HG03571 (cell line): ENCODE measurements around the gene TKTL1.
"Not testable (repeated sequence)": the region's sequence is repeated elsewhere in the genome, so short reads cannot be mapped to it uniquely, and the experiment has no call there.

Experiments
- ATAC-seq: cut with Tn5 transposase; IDR thresholded peaks from one replicate; pipeline ENCODE4 v1.9.1; 2021; ENCODE audit not compliant: unreplicated experiment

The TKTL1 gene, protein sequence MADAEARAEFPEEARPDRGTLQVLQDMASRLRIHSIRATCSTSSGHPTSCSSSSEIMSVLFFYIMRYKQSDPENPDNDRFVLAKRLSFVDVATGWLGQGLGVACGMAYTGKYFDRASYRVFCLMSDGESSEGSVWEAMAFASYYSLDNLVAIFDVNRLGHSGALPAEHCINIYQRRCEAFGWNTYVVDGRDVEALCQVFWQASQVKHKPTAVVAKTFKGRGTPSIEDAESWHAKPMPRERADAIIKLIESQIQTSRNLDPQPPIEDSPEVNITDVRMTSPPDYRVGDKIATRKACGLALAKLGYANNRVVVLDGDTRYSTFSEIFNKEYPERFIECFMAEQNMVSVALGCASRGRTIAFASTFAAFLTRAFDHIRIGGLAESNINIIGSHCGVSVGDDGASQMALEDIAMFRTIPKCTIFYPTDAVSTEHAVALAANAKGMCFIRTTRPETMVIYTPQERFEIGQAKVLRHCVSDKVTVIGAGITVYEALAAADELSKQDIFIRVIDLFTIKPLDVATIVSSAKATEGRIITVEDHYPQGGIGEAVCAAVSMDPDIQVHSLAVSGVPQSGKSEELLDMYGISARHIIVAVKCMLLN

DNA sequence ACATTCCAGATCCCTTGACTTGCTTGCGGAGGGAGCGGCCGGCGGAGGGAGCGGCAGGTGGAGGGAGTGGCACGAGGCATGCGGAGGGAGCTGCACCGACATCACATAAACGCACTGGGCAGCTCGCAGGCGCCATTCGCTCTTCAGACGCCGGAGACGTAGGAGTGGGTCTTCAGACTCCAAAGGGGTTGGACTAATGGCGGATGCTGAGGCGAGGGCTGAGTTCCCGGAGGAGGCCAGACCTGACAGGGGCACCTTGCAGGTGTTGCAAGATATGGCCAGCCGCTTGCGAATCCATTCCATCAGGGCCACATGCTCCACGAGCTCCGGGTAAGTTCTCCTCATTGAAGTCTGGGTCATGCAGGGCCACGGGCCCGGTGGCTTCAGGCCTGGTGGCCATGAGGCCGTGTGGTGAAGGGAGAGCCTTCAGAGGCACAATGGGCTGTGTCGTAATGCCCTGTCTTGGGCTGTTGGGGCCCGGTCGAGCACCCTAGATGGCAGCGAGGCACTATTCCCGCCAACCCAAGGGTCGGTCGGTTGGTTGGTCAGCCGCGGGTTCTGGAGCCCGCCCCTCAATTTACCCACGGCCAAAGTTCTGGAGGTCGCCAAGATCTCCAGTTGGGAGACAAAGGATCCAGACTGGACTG lies at the start of gene TKTL1:
Gene TKTL1, plus strand, starts transcription at position 132 of the 647 bp plus-strand sequence. Its CDS starts 65 bp downstream, at position 197.
- ATAC-seq: no peak

DNA sequence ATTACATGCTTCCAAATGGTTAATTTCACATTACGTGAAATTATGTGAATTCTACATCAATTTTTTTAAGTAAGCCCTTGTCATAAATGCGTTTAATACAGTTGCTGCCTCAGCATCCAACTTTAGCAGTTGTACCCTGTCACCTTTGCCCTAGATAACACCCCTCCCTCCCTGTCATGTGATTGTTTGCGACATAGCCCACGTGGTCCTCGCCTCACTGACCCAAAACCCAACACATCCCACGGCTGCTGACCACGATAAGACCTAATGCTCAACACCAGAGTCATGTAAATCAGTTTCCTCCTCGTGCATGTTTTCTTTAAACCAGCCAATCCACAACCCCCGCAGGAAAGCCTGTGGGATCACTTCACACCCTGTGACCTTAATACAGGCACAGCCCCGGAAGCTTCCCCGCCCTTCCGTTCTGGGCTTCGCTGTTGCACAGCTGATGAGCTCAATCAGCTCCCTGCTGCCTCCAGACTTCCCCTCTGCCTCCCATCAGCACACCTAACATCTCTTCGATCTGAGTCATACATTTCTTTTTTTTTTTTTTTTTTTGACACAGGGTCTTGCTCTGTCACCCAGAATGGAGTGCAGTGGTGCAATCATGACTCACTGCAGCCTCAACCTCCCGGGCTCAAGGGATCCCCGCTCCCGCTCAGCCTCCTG lies 48.1 kb upstream of the TKTL1 start:
- peak; percentile 55 for ATAC-seq

DNA sequence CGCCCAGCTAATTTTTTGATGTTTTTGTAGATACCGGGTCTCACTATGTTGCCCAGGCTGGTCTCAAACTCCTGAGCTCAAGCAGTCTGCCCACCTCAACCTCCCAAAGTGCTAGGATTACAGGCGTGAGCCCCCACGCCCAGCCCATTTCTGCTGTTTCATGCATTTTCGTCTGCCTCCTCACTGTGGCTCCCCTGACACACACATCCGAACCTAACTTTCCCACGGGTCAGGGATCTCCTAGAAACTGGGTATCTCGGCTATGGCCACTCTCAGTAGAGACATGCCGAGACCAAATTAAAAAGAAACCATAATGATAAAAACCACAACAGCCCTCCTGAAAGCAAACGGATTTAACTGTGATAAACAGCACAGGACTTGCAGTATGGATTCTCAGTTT lies 47.5 kb upstream of the TKTL1 start:
- ATAC-seq: not testable (repeated sequence)

DNA sequence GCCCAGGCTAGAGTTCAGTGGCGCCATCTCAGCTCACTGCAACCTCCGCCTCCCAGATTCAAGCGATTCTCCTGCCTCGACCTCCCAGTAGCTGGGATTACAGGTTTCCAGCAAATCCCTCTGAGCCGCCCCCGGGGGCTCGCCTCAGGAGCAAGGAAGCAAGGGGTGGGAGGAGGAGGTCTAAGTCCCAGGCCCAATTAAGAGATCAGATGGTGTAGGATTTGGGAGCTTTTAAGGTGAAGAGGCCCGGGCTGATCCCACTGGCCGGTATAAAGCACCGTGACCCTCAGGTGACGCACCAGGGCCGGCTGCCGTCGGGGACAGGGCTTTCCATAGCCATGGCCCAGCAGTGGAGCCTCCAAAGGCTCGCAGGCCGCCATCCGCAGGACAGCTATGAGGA lies 38.3 kb upstream of the TKTL1 start, which contains the start of gene OPN1MW3:
Gene OPN1MW3, plus strand, starts transcription at position 301 of the 400 bp plus-strand sequence. Its CDS starts 38 bp downstream, at position 339.
- not testable (repeated sequence) for ATAC-seq

DNA sequence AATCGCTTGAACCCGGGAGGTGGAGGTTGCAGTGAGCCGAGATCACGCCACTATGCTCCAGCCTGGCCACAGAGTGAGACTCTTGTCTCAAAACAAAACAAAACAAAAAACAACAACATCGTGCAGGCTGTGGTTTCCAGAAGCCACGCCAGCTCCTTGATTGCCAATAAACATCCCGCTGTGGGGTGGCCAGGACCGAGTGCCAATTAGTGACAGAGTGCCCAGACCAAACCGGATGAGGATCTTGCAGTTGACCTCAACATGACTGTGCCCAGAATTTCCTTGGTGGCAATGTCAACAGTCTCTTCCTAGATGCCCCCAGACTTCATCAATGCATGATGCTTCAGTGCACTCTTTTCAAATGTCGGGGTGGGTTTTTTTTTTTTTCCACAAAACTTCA lies 36.9 kb upstream of the TKTL1 start:
- ATAC-seq: not testable (repeated sequence)

DNA sequence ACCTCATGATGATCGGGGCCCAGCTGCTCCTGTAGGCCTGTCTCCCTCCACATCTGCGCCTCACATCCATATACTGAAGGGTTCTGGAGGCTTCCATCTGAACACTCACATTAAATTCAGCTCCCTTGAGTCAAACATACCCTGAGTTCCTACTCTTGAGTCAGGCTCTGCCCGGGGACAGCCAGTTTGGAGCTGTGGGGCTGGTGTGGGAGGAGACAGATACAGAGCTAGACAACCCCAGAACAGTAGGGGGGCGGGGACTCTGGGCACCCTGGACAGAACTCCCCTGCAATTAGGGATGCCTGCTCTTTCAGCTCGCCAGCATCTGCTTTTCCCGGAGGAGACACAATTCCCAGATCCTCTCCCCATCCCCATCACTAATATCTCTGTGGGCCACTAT lies 32.5 kb upstream of the TKTL1 start:
- not testable (repeated sequence) for ATAC-seq

DNA sequence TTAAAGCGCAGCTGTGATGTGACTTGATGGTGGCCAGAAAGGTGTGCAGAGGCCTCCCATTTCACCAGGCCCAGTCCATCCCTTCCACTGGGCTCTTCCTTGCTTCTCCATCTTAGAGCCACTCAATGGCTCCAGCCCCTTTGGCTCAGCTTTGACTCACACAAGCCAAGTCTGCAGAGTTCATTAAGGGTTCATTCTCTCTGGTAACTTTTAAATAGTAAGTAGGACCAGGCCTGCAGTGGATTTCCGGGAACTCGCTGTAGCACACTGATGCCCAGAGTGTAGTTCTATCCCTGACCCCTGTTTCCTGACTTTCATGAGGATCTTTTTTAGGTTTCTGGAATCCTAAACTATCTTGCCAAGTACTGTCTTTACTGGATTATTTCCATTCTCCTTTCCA lies 26.4 kb upstream of the TKTL1 start:
- not testable (repeated sequence) for ATAC-seq

DNA sequence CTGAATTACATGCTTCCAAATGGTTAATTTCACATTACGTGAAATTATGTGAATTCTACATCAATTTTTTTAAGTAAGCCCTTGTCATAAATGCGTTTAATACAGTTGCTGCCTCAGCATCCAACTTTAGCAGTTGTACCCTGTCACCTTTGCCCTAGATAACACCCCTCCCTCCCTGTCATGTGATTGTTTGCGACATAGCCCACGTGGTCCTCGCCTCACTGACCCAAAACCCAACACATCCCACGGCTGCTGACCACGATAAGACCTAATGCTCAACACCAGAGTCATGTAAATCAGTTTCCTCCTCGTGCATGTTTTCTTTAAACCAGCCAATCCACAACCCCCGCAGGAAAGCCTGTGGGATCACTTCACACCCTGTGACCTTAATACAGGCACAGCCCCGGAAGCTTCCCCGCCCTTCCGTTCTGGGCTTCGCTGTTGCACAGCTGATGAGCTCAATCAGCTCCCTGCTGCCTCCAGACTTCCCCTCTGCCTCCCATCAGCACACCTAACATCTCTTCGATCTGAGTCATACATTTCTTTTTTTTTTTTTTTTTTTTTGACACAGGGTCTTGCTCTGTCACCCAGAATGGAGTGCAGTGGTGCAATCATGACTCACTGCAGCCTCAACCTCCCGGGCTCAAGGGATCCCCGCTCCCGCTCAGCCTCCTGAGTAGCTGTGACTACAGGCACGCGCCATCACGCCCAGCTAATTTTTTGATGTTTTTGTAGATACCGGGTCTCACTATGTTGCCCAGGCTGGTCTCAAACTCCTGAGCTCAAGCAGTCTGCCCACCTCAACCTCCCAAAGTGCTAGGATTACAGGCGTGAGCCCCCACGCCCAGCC lies 10.9 kb upstream of the TKTL1 start:
- ATAC-seq: peak; percentile 80

DNA sequence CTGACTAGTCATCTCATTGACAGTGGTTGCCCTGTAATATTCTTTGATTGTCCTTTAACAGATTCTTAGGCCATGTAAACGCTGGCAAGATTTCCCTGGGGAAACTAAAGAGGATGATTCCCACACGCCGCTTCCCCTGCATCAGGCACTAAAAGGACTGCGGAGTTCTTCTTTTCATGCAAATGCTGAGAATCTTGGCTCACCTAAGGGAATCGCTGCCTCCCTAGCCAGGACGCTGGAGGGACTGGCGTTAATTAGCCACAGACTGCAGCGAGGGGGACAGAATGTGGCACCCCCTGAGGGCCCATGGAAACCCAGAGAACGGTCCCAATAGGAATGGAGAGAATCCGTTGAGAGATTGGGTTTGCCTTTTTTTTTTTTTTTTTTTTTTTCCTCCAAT lies 9.2 kb upstream of the TKTL1 start:
- not testable (repeated sequence) for ATAC-seq

DNA sequence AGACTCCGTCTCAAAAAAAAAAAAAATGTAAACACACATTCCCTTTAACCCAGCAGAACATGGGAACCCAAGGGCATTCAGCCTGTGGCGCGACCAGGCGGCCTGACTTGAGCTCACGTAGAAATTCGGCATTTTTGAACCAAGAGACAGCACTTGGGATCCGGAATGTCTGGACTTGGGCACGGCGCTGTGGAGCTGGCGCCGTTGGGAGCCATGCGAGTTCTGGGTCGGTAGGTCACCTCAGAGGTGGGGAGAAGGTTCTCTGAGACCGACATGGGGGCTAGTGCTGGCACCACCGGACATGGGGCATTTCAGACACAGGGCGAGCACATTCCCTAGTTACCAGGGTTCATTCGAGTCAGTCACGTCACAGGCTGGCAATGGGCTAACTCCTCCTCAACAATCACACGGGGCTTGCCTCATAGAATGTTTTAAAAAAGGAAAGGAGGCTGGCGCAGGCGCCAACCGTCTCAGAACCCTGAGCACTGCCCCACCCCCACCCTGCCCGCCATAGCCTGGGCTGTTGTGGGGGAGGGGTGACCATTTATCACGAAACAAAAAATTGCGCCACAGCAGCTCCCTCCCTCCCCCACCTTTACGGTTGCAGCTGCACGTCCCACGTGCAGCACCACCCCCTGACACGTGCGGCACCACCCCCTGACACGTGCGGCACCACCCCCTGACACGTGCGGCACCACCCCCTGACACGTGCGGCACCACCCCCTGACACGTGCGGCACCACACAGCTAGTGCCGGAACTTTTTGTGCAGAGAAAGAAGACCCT lies 612 bp upstream of the TKTL1 start, which contains the start of gene TEX28:
Gene TEX28, minus strand, starts transcription at position 334 of the 784 bp plus-strand sequence. CDS start 3,007 bp downstream, outside the sequence.
- no peak for ATAC-seq

DNA sequence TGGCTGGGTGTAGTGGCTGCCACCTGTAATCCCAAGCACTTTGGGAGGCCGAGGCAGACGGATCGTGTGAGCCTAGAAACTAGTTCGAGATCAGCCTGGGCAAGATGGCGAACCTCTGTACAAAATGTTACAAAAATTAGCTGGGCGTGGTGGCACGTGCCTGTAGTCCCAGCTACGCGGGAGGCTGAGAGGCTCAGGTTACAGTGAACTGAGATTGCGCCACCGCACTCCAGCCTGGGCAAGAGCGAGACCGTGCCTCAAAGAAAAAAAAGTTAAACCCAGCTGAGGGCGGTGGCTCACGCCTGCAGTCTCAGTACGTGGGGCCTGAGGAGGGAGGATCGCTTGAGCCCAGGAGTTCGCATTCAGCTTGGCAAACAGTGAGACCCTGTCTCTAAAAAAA lies 1.1 kb downstream of the TKTL1 start:
- no peak for ATAC-seq

DNA sequence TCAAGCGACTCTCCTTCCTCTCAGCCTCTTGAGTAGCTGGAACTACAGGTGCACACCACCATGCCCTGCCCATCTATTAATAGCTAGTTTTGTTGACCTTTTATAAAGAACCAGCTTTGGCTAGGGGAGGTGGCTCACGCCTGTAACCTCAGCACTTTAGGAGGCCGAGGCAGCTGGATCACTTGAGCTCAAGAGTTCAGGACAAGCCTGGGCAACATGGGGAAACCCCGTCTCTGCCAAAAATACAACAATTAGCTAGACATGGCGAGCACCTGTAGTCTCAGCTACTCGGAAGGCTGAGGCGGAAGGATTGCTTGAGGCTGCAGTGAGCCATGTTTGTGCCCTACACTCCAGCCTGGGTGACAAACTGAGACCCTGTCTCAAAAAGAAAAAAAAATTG lies 2.7 kb downstream of the TKTL1 start:
- no peak for ATAC-seq

DNA sequence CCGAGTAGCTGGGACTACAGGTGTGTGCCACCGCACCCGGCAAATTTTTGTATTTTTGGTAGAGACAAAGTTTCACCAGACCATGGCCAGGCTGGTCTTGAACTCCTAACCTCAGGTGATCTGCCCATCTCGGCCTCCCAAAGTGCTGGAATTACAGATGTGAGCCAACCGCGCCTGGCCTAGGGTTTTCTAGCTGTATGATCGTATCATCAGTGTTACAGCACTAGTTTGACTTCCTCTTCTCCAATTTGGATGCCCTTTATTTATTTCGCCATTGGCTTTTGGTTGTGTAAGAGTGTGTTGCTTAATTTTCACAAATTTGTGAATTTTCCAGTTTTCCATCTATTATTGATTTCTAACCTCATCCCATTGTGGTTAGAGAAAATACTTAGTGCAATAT lies 5.2 kb downstream of the TKTL1 start:
- ATAC-seq: no peak

DNA sequence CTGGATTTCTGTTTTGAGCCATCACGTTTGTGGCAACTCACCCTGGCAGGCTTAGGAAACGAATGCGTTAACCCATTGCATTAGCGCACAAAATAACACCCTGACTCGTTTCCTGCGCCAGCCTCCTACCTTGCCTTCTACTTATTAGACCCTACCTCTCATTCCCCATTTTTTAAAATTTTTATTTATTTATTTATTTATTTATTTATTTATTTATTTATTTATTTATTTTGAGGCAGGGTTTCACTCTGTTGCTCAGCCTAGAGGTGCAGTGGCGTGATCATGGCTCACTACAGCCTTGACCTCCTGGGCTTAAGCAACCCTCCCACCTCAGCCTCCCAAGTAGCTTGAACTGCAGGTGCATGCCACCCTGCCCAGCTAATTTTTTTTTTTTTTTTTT lies 7.4 kb downstream of the TKTL1 start:
- not testable (repeated sequence) for ATAC-seq

DNA sequence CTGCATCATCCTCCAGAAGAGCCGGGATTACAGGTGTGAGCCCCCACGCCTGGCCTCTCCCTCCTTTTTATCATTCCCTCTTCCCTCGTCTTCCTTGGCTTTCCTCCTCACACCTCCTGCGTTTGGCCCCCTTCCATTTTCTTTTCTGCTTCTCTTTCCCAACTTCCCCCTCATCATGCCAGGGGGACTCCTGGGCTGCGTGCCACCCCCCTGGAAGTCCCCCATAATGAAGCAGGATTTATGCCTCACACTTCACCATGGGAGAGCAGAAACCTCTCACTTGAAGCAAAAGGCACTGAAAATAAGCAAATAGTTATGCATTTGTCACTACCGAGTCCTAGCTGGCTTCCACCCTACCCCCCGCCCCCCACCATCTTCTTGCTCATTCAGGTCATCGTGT lies 7.9 kb downstream of the TKTL1 start:
- ATAC-seq: no peak

DNA sequence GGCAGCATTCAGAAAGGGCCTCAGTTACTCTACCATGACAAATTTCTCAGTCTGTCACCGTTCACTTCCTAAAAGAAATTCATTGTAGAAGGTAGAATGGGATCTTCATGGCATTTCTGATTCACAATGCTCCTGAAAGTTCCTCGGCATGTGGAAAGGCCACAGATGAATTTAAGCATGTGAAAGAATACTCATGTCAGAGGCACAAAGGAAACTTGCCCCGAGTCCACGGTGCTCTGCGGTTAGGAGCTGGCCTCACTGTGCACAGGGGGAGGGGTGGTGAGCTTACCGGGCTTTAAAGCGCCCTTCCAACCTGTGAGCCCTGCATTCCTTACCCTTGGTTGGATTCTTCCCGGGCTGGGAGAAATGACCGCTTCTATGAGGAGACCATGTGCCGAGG lies 9.3 kb downstream of the TKTL1 start:
- ATAC-seq: no peak

DNA sequence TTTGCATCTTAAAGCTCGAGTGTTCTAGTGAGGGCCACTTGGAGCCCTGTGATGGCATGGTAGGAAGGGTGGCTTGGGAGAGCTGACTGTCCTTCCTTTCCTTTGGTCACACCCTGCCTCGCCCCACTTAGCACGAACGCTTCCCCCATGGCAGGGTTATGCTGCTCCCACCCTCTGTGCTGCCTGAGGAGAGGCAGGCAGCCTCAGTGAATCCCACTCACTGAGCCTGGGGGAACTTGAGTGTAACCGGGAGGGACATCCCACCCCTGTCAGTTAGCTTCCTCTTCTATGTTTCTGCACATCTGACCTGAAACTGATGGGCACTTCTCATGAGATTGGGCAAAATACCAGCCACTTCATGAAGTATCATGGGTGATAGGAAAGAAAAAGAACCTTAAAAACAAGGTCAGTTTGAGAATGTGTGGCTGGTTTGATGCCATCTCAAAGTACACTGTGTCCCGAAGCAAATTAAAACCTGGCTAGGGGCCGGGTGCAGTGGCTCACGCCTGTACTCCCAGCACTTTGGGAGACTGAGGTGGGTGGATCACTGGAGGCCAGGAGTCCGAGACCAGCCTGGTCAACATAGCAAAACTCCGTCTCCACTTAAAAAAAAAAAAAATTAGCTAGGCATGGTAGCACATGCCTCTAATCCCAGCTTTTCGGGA lies 10.1 kb downstream of the TKTL1 start:
- no peak for ATAC-seq

DNA sequence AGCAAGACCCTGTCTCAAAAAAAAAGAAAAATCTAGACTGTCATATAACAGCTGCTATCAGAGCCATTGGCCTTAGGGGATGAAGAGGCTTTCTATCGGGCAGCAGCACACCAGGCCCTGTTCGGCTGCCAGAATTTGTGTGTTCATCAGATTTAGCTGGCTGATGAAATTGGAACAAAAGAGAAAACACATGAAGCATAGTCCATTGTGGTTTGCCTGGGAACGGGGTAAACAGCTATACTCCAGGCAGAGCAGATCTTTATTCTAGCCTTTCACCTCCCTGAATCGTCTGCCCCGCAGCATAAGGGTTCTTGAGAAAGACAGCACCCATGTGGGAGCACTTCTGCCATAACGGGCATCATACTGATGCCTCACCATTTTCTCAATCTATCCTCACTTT lies 11.6 kb downstream of the TKTL1 start:
- no peak for ATAC-seq
